ENCODE results near the gene XDH. TPM values are rescaled to one million over a fixed set of nuclear protein-coding genes. Genes with fewer than 3 reads are reported as not detected.

Gene XDH
- total RNA-seq, 1 donor from 2014 or later = 1.0 TPM

- no peaks in the 10 kb centered on the region for H3K4me1 Mint-ChIP-seq (ENCODE audit: unreplicated experiment)
- no peak for DNase-seq (ENCODE audit: low spot score)
Measured at GRCh38 chr2:31353179-31353578, 61.4 kb downstream of the XDH start.

GRCh38 chr2:31349684-31350083, 64.9 kb downstream of the XDH start:
- H3K27me3 Mint-ChIP-seq (ENCODE audit: unreplicated experiment) = no peaks in the 10 kb centered on the region
- H3K9me3 Mint-ChIP-seq (ENCODE audit: unreplicated experiment) = no peaks in the 10 kb centered on the region
- TF ChIP-seq CTCF (IDR thresholded peaks at IDR 0.05; ENCODE audit: unreplicated experiment) = no peak
- no peaks in the 10 kb centered on the region for H3K36me3 Mint-ChIP-seq (ENCODE audit: low read depth, unreplicated experiment)
- no peak for DNase-seq (ENCODE audit: low spot score)
- no peaks in the 10 kb centered on the region for H3K4me1 Mint-ChIP-seq (ENCODE audit: unreplicated experiment)
- no peak overlapping the region for H3K4me3 Mint-ChIP-seq (ENCODE audit: unreplicated experiment)
- no peak overlapping the region for H3K27ac Mint-ChIP-seq (ENCODE audit: unreplicated experiment)

More at GRCh38 chr2:31353179-31353578, 61.4 kb downstream of the XDH start:
- Mint-ChIP-seq H3K4me3 (ENCODE audit: unreplicated experiment) (no peak overlapping the region), H3K9me3 (ENCODE audit: unreplicated experiment) (no peaks in the 10 kb centered on the region), H3K27me3 (ENCODE audit: unreplicated experiment) (peaks cover 2% of the 10 kb centered on the region), H3K36me3 (ENCODE audit: low read depth, unreplicated experiment) (no peaks in the 10 kb centered on the region), H3K27ac (ENCODE audit: unreplicated experiment) (no peak overlapping the region)
- TF ChIP-seq CTCF (IDR thresholded peaks at IDR 0.05; ENCODE audit: unreplicated experiment) = no peak

- no peak overlapping the region for H3K27ac Mint-ChIP-seq (ENCODE audit: unreplicated experiment)
- H3K27me3 Mint-ChIP-seq (ENCODE audit: unreplicated experiment) = no peaks in the 10 kb centered on the region
- H3K4me3 Mint-ChIP-seq (ENCODE audit: unreplicated experiment) = no peak overlapping the region
- no peaks in the 10 kb centered on the region for H3K36me3 Mint-ChIP-seq (ENCODE audit: low read depth, unreplicated experiment)
- no peaks in the 10 kb centered on the region for H3K9me3 Mint-ChIP-seq (ENCODE audit: unreplicated experiment)
- DNase-seq (ENCODE audit: low spot score) = no peak
- H3K4me1 Mint-ChIP-seq (ENCODE audit: unreplicated experiment) = no peaks in the 10 kb centered on the region
- TF ChIP-seq CTCF (IDR thresholded peaks at IDR 0.05; ENCODE audit: unreplicated experiment) = no peak
Measured at GRCh38 chr2:31349160-31349559, 65.4 kb downstream of the XDH start.

GRCh38 chr2:31348618-31349017, 65.9 kb downstream of the XDH start:
- no peak for TF ChIP-seq CTCF (IDR thresholded peaks at IDR 0.05; ENCODE audit: unreplicated experiment)
- H3K36me3 Mint-ChIP-seq (ENCODE audit: low read depth, unreplicated experiment) = no peaks in the 10 kb centered on the region
- H3K9me3 Mint-ChIP-seq (ENCODE audit: unreplicated experiment) = no peaks in the 10 kb centered on the region
- no peaks in the 10 kb centered on the region for H3K27me3 Mint-ChIP-seq (ENCODE audit: unreplicated experiment)
- DNase-seq (ENCODE audit: low spot score) = no peak
- H3K4me3 Mint-ChIP-seq (ENCODE audit: unreplicated experiment) = no peak overlapping the region
- no peaks in the 10 kb centered on the region for H3K4me1 Mint-ChIP-seq (ENCODE audit: unreplicated experiment)
- no peak overlapping the region for H3K27ac Mint-ChIP-seq (ENCODE audit: unreplicated experiment)

GRCh38 chr2:31347750-31348149, 66.8 kb downstream of the XDH start:
- no peaks in the 10 kb centered on the region for H3K27me3 Mint-ChIP-seq (ENCODE audit: unreplicated experiment)
- no peak for TF ChIP-seq CTCF (IDR thresholded peaks at IDR 0.05; ENCODE audit: unreplicated experiment)
- no peaks in the 10 kb centered on the region for H3K9me3 Mint-ChIP-seq (ENCODE audit: unreplicated experiment)
- no peak overlapping the region for H3K4me3 Mint-ChIP-seq (ENCODE audit: unreplicated experiment)
- no peaks in the 10 kb centered on the region for H3K36me3 Mint-ChIP-seq (ENCODE audit: low read depth, unreplicated experiment)
- no peak for DNase-seq (ENCODE audit: low spot score)
- H3K27ac Mint-ChIP-seq (ENCODE audit: unreplicated experiment) = no peak overlapping the region
- H3K4me1 Mint-ChIP-seq (ENCODE audit: unreplicated experiment) = no peaks in the 10 kb centered on the region
